GM21515 (cell line): ENCODE results near the gene ITGB2.

Source experiments
- ATAC-seq: cut with Tn5 transposase; IDR thresholded peaks from one replicate; pipeline ENCODE4 v1.9.1; 2021; ENCODE audit not compliant: unreplicated experiment

The ITGB2 gene

DNA sequence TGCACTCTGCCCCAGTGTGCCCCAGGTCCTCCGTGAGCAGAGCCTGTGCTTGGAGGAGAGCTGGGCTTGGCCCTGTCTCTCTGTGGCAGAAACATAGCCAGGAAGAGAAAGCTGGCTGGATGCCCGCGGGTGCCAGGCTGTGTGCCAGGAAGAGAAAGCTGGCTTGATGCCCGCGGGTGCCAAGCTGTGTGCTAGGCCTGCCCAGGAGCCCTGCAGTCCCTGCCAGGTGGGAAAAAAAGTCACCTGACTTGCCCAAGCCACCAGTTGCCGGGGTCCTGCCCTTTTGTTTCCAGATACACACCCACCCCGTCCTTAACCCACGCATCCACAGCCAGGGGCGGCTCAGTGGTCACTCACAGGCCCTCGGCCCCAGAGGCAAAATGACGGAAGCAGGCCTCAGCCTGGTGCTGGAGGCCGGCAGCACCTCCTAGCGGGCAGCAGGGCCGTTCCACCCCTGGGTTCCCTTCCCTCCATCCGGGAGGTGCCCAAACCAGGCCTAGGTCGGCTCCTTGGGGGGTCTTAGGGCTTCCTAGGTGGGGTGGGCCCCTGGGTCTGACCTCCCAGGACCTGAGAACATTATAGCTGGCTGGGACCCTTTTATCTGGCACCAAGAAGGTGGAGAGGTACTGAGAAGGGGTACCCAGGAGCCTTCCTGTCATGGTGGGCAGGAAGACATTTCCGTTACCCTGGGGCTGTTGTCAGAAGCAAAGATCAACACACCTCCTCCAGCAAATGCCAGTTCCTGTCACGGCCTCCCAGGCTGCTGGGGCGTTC, 9.1 kb downstream of the ITGB2 start:
- no peak for ATAC-seq

DNA sequence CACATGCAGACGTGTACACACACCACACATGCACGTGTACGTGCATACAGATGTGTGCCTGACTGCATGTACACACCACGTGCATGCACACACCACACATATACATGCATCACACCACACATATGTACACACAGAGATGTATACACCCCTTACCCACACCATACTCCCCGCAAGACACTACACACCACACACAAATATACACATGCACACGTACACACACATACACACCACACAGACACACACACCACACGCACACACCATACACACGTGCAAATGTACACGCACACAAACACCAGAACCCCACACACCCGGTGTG, 9.7 kb downstream of the ITGB2 start:
- no peak for ATAC-seq

DNA sequence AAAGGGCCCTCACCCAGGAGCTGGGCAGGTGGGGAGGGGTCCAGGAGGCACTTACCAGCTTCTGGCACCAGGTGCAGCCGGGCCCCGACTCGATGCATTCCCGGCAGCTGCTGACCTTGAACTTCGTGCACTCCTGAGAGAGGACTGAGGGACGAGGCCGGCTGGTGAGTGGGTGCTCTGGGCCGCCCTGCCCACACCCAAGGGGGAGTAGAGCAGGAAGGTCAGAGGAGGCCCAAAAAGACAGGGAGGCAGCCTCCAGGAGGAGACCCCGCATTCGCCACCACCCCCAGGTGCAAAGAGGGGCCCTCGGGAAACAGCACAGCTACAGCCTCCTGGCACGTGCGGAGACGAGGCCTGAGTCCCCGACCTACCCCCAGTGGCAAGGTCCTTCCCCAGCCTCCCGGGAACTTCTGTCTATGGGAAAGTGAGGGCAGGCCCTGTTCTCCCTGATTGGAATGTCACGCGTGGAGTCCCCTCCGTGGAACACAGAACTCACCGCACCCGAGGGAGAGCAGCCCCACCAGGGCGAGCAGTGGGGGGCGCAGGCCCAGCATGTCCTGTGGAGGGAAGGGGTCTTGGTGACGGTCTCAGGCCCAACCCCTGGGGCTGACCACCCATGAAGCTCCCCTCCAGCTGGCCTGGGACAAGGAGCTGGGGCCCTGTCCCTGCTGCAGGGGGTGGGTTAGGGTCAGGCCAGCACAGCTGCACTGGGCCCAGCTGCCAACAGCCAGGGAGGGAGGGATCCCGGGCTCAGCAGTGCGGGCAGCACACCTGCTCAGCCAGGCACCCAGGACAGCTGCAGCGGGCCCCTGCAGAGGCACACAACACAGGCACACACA, 10.3 kb downstream of the ITGB2 start:
- ATAC-seq = no peak

DNA sequence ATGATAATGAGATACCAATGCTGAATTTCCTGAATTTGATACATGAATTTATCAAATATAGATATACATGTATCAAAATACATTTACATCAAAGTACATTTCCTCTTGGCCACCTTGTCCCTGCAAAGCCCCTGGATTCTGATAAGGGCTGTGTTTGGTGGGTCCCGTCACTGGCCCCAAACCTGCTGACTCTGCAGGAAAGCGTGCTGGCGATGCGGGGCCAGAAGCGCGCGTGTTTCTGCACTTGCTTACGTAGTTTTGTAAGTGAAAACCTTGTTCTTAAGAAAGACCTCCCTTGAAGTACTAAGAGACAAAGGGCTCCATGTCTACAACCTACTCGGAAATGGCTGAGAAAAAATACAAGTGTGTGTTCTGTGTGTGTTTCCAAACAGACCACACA, 11.0 kb downstream of the ITGB2 start:
- ATAC-seq = no peak

DNA sequence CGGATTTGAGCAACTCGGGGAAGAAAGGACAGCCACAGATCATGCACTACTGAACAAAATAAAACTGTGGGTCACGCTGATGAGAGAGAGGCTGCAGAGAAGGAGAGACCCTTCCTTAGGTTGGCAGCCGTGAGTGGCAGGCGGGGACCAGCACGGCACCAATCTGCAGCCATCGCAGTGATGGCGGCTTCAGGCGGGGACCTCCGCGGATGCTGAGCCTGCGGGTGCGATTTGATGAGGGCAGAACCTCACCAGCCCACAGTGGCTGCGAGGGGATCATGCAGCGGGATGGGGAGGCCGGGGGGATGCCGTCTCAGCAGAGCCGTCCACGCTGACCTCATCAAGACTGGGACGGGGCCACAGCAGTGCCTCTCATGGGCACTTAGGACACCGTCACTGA, 11.8 kb downstream of the ITGB2 start:
- ATAC-seq = no peak

DNA sequence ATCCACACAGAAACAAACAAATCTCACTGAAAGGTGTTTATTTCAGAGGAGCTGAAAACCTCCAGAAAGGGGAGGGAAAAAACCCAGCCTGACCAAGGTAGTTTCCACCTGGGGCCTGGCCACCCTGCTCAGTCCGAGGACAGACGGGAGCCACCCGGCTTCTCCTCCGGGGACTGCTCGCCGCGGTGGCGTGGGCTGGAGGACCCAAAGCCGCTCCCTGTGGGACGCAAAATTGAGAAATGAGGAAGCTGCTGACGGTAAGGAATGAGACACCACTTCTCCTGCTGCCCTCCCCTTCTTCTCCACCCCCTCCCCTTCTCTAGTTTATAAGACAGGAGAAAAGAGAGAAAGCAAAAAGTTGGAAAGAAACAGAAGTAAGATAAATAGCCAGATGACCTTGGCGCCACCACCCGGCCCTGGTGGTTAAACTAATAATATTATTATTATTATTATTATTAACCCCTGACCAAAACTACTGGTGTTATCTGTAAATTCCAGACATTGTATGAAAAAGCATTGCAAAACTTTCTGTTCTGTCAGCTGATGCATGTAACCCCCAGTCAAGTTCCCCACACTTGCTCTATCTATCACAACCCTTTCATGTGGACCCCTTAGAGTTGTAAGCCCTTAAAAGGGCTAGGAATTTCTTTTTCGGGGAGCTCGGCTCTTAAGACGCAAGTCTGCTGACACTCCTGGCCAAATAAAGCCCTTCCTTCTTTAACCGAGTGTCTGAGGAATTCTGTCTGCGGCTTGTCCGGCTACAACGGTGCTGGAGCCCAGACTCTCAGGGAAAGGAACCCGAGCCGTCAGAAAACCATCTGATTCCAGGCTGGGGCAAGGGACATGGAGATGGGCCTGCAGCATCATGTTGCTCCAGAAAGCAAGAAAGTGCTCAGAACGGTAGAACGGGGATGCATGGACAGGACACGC, 12.5 kb downstream of the ITGB2 start:
- ATAC-seq = no peak

DNA sequence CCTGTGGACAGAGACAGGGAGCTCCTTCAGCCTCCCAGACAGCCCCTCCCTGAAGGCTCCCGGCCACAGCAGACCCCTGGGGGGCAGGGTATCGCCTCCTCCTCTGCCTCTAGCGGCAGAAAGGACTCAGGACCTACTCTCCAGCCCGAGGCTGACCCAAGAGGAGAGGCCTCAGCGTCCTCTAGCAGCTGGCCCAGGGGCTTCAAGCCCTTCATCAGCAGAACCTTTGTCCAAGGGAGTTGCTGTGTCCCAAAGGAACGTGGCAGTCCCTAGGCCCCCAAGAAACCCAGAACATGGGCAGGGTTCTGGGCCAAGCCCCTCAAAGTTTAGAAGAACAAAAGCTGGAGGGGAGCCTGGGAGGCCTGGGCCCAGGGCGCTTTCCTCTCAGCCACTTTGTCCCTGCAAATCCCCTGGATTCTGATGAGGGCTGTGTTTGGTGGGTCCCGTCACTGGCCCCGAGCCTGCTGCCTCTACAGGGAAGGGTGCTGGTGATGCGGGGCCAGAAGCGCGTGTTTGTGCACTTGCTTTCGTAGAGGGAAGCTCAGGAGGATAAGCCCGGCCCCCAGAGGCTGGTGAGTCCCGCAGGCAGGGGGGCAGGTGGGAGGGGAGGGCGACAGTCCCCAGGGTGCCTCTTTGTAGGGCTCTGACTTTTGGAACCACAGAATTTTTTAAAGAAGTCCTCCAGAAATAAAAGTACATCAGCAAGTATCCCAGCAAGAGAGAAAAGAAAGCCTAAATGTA, 13.3 kb downstream of the ITGB2 start:
- ATAC-seq = no peak

DNA sequence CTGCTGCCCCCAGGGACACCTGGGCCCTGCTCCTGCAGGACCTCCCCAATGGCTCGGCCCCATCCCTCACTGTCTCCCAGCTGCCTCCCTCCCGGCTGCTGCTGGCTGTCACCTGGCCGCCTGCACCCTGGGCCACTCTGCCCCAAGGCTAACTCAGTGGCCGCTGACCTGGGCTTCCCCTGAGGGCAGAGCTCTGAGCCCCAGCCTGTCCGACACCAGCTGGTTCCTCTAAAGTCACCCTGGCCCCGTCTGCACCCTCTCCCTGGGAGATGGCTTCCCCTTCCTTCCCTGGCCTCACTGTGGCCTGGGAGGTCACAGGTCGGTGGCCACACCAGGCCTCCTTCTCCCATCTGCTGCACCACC, 15.0 kb downstream of the ITGB2 start:
- ATAC-seq = no peak

DNA sequence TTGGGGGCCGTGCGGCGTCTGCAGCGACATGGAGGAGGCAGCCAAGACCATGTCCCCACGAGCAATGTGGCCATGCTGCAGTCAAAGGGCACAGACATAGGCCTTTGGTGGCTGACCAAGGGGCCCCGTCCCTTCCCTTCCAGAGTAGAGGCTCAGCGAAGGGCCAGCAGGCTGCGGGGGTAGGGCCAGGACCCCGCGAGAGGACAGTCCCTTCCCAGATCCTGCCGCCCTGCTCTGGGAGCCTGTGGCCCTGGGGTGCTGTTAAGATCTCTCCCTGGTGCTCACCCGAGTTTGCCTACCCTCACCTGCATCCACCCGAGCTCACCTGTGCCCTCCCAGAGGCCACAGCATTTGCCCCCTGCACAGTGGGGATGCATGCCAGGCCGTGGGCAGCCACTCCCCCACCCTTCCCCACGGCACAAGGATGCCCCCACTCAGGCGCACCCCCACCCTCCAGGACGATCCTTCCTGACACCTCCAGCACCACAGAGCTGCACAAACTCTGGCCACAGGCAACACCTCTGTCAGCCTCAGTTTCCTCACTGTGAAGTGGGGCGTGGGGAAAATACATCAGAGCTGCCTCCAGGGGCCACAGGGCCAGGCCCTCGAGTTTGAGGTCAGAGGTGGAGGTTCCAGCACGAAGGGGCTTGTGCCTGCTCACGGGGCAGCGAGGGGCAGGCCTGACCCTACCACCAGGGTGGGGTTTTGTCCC, 15.5 kb downstream of the ITGB2 start:
- ATAC-seq = no peak

DNA sequence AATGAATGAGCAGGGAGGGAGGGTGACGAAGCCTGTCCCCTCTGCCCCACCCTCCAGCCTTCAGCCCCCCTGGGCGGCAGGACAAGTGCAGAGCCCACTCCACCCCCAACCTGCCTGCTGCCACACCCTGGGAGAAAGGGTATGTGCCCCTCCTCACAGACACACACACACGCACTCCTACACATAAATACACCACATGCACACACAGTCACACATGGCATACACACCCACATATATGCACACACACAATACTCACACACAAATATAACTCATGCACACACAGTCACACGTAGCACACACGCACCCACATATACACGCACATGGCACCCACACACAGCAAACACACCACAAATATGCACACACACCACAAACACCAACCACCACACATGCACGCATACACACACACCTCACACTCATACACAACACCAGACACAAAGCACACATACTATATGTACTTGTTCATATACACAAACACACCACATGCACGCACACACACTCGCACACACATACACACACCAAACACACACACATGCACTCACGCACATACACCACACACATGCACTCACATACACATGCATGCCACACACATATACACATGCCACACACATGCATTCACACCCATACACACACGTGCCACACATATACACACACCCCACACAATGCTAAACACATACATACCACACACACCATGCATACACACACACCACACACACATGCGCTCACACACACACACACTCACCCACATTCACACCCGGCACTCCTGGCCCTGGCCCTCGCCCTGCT, 16.4 kb downstream of the ITGB2 start:
- no peak for ATAC-seq

DNA sequence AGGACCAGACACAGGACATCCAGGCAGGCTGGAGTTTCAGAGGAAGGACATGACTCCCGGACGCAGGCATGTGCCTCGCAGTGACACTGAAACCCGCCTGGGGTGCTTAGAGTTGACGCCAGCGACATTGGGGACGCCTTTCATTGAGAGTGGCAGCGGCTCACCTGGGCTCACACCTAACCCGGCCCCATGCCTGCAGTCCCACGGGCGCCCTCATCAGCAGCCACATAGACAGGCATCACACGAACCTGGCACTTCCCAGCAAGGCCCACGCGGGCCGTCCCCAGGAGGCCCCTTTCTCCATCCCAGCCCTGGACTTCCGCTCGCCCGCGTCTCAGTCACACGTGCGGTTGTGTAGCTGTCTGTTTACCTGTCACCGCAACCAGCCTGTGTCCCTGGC, 17.0 kb downstream of the ITGB2 start:
- ATAC-seq = no peak

DNA sequence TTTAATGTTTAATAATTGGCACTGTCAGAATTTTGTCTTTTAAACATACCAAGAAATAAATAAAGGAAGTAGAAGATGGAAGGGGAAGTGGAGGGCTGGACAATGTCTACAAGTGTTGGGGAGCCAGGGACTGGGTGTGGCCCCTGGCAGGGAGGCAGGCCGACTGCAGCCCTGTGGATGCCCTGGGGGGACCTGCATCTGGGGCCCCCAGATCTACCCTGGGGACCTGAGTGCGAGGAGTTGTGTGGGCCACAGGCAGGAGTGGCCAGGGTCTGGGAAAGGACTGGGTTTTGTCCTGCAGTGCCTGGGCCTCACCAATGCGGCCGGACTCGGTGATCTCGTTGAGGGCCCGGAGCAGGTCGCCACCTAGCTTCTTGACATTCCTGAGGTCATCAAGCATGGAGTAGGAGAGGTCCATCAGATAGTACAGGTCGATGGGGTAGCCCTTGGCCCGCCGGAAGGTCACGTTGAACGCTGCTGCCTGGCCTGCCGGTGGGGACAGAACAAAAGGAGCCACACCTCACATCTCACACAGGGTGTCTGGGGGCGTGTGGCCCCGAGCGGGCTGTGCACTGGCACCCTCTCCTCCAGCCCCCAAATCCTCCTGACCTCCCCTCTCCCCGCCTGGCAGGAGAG, 17.5 kb downstream of the ITGB2 start:
- ATAC-seq = no peak

DNA sequence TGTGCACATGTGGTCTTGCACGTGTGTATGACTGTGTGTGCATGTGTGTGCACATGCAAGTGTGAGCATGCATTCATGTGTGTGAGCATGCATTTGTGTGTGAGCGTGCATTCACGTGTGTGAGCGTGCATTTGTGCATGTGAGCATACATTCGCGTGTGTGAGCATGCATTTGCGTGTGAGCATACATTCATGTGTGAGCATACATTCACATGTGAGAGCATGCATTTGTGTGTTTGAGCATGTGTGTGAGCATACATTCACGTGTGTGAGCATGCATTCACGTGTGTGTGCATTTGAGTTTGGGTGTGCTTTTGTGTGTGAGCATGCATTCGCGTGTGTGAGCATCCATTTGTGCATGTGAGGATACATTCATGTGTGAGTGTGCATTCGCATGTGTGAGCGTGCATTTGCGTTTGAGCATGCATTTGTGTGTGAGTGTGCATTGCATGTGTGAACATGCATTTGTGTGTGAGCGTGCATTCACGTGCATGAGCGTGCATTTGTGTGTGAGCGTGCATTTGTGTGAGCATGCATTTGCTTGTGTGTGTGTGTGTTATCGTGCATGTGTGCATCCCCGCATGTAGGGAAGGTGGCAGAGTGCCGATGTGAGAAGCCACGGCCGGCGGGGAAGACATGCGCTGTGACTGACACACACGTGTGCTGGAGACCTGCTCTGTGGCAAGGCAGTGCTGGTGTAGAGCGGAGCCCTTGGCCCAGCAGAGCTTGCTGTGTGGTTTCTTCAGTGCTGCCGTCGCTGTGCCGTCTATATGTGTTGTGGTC, 18.2 kb downstream of the ITGB2 start:
- ATAC-seq = no peak

DNA sequence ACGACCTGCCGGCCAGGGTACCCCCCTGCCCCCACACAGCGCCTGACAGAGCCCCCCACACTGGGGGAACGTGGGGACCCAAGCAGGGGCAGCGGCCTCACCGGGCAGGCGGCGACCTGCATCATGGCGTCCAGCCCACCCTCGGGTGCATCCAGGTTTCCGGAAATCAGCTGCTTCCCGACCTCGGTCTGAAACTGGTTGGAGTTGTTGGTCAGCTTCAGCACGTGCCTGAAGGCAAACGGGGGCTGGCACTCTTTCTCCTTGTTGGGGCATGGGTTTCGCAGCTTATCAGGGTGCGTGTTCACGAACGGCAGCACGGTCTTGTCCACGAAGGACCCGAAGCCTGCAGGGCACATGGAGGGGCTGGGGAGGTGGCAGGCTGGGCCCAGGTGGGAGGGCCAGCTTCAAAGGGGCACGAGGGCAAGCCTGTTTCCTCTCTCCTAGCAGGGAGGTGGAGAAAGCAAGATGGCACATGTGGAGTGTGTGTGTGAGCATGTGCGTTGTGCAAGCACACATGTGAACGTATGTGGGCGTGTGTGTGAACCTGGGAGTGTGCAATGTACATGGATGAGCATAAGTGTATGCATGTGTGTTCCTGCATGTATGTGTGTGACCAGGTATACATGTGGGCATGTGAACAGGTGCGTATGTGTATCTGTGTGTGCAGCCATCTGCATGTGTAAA, 19.2 kb downstream of the ITGB2 start:
- ATAC-seq = no peak

DNA sequence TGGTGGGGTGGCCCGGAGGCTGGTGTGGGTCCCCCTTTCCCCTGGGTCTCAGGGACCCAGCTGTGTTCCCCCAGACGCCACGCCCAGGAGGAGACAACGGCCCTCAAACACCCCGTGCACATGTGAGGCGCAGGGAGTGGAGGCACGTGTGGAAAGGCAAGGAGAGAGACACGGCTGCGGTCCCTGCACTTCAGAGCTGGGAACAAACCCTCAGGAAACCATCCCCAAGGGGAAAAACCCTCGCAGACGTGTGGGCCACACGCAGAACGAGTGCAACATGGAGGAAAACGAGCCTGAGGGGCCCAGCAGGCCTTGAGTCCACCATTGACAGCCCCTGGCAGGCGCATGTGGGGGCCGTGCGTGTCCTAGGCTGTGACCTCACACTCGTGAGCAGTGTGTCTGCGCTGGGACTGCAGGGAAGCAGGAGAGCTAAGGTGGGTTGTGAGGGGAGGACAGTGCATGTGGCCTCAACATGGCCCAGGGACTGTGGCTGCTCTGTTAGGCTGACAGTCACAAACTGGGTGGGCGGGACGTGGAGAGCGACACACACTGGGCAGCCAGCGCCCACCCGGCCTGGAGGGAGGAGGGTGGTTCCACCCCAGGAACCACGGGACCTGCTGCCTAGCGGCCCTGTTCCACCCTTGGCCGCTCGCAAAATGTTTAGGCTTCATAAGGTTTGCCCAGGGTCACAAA, 20.0 kb downstream of the ITGB2 start:
- no peak for ATAC-seq

DNA sequence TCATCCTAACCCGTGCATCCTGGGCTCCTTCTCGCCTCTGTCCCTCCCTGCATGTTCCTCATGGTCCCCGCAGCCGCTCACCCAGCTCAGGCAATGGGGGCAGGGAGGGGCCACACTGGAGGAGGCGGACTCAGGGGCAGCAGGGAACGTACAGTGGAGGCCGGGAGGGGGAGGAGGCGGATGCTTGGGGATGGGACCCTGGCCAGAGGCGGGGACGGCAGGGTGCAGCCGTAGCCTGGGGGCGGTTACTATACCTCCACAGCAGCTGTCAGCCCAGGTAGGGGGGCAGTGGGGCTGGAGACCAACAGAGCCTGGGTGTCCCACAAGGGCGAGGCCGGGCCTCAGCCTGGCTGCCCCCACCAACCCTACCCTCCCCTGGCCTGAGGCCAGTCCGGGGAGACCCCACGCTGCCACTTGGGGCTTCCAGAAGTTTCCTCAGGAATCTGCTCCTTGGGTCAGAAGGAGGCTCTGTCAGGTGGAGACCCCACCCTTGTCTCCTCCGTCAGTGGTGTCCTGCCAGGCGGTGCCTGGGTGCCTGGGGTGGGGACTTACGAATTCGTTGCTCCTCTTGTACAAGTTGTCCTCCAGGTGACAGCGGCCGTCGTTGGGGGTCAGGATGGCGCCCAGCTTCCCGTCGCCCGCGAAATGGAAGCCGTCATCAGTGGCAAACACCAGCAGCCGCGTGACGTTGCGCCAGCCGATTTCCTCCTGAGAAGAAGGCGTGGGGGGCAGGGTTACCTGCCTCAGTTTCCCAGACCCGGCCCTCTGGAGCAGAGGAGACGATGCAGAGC, 20.7 kb downstream of the ITGB2 start:
- ATAC-seq = no peak
